ENCODE measurements around the gene PAXIP1.

PAXIP1 gene

DNA sequence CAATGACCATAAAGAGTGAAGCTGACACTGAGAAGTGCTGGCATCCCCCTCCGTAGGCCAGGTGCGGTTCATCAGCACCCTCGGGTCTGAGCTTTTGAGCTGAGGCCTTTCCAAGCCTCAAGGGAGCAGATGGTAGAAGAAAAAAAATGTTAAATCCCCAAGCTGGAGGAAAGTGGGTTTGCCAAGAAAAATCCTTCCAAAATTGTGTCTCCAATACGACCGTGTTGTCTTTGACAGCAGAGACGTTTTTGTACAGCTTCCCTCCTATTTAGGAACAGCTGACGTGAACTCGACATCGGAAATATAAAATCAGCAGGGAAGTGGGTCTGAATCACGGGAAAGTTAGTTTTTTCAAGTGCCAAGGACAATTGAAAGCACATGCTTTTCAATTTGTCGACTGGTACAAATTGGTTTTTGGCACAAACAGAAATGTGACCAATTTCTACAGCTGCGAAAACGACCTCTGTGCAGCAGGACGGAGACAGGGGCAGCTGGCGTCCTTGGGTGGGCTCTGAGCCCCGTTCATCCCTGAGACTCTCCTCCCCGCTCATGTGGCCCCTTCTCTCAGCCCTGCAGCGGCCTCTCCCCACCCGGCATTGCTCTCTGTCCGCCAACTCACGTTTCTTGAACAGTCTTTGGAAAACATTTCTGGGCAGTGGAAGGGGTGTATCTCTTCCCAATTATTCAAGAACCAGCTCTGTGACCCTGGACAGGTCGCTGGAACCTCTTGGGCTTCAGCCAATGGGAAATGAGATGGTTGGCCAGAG lies 89.9 kb downstream of the PAXIP1 start:
- no peaks in the 10 kb centered on the region; the same call in 1 of the 2 replicates for H3K27me3 ChIP-seq (replicated peaks; ENCODE audit: control insufficient read depth, insufficient read depth, low read length)
- TF ChIP-seq, protein P1, sequence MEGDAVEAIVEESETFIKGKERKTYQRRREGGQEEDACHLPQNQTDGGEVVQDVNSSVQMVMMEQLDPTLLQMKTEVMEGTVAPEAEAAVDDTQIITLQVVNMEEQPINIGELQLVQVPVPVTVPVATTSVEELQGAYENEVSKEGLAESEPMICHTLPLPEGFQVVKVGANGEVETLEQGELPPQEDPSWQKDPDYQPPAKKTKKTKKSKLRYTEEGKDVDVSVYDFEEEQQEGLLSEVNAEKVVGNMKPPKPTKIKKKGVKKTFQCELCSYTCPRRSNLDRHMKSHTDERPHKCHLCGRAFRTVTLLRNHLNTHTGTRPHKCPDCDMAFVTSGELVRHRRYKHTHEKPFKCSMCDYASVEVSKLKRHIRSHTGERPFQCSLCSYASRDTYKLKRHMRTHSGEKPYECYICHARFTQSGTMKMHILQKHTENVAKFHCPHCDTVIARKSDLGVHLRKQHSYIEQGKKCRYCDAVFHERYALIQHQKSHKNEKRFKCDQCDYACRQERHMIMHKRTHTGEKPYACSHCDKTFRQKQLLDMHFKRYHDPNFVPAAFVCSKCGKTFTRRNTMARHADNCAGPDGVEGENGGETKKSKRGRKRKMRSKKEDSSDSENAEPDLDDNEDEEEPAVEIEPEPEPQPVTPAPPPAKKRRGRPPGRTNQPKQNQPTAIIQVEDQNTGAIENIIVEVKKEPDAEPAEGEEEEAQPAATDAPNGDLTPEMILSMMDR (IDR thresholded peaks at IDR 0.05; ENCODE audit: insufficient read depth, low read length, poor library complexity, severe bottlenecking) = no peak
- H3K4me3 ChIP-seq (replicated peaks; ENCODE audit: low read depth, low read length) = no peak overlapping the region
- no peak for DNase-seq (ENCODE audit: extremely low read depth, insufficient read length)
- H3K36me3 ChIP-seq (ENCODE audit: control insufficient read depth, insufficient read depth, low read length) = no peaks in the 10 kb centered on the region

DNA sequence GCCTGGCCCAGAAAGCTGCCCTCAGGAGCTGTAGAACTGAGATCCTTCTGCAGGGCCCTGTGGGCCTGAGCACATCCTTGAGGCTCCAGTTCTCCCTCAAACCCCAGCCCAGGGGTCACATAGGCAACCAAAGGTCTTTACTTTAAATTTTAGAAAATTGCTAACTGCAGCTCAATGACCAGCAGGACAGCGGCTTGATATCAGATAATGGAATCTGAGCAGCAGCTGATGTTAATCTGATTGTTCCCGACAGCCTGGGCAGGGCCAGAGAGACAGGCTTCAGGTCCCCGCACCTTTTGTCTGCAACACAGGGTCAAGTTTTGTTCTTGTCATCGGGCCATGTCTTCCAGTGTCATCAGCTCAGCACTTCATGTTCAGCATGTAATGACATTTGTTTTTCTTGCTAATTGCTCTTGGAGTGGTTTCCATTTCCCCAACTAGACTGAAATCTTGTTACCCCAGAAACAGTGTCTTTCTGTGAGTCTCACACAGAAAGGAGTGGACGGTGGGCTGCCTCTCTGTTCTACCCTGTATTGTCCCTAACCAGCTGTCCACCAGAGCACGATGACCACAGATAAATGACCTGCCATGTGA lies 91.0 kb downstream of the PAXIP1 start:
- Histone ChIP-seq H3K4me3 (replicated peaks; ENCODE audit: low read depth, low read length) (no peak overlapping the region), H3K27me3 (replicated peaks; ENCODE audit: control insufficient read depth, insufficient read depth, low read length) (no peaks in the 10 kb centered on the region; the same call in 1 of the 2 replicates), H3K36me3 (ENCODE audit: control insufficient read depth, insufficient read depth, low read length) (no peaks in the 10 kb centered on the region)
- no peak for DNase-seq (ENCODE audit: extremely low read depth, insufficient read length)
- TF ChIP-seq, protein P1 (IDR thresholded peaks at IDR 0.05; ENCODE audit: insufficient read depth, low read length, poor library complexity, severe bottlenecking) = no peak

DNA sequence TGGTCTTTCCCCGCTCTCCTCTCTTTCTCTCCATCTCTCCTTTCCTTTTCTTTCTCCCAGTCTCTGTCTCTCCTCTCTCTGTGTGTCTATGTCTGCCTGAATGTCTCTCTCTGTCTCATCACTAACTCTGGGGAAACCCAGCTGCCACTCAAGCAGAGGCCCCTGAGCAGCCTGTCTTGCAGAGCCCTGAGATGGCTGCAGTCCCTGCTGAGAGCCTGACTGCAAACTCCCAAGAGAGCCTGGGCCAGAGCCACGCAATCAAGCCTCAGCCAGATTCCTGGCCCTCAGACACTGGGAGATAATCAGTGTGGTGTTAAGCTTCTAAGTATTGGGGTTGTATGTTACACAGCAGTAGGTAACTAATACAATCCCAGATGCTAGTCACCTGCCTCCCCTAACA lies 91.5 kb downstream of the PAXIP1 start:
- H3K36me3 ChIP-seq (ENCODE audit: control insufficient read depth, insufficient read depth, low read length) = no peaks in the 10 kb centered on the region
- H3K4me3 ChIP-seq (replicated peaks; ENCODE audit: low read depth, low read length) = no peak overlapping the region
- TF ChIP-seq, protein P1 (IDR thresholded peaks at IDR 0.05; ENCODE audit: insufficient read depth, low read length, poor library complexity, severe bottlenecking) = no peak
- H3K27me3 ChIP-seq (replicated peaks; ENCODE audit: control insufficient read depth, insufficient read depth, low read length) = no peaks in the 10 kb centered on the region; the same call in 1 of the 2 replicates
- no peak for DNase-seq (ENCODE audit: extremely low read depth, insufficient read length)

DNA sequence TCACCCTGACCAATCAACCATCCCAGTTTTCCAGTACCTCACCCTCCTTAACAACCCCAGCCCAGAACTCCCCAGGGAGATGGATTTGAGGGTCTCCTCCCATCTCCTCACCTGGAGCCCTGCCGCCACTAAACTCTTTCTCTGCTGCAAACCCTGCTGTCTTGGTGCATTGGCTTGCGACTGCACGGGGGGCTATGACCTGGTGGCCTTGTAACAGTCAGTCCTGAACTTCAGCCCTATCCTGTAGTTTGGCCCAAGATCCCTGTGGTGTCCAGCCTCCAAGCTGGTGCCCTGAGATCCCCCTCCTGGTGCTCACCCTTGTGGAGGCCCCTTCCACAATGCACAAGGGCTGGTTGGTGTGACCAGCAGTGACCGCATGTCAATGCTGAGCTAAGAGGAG lies 91.9 kb downstream of the PAXIP1 start:
- TF ChIP-seq, protein P1 (IDR thresholded peaks at IDR 0.05; ENCODE audit: insufficient read depth, low read length, poor library complexity, severe bottlenecking) = no peak
- DNase-seq (ENCODE audit: extremely low read depth, insufficient read length) = no peak
- Histone ChIP-seq H3K27me3 (replicated peaks; ENCODE audit: control insufficient read depth, insufficient read depth, low read length) (no peaks in the 10 kb centered on the region; the same call in 1 of the 2 replicates), H3K4me3 (replicated peaks; ENCODE audit: low read depth, low read length) (no peak overlapping the region), H3K36me3 (ENCODE audit: control insufficient read depth, insufficient read depth, low read length) (no peaks in the 10 kb centered on the region)

DNA sequence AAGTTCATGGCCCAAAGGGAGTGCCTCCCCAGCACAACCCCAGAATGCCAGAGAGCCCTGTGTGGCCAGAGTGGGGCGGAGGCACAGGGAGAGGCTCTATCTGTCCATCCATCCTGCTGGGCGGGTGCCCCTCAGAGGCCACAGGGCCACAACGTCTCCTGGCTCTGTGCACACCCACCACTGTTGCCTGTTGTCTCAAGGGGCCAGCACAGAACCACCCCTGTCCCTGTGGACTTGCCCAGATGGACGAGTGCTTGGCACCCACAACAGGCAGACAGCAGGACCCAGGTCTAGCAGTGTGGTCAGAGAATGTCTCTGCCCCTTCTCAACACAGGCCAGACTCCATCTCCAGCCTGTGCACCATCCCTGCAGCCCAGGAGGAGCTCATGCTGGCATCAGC lies 92.8 kb downstream of the PAXIP1 start:
- DNase-seq (ENCODE audit: extremely low read depth, insufficient read length) = no peak
- no peaks in the 10 kb centered on the region for H3K36me3 ChIP-seq (ENCODE audit: control insufficient read depth, insufficient read depth, low read length)
- H3K27me3 ChIP-seq (replicated peaks; ENCODE audit: control insufficient read depth, insufficient read depth, low read length) = no peaks in the 10 kb centered on the region; the same call in none of the 2 replicates
- H3K4me3 ChIP-seq (replicated peaks; ENCODE audit: low read depth, low read length) = no peak overlapping the region
- TF ChIP-seq, protein P1 (IDR thresholded peaks at IDR 0.05; ENCODE audit: insufficient read depth, low read length, poor library complexity, severe bottlenecking) = no peak
